Skeletal muscle cell (primary cell): ENCODE data around the gene TTC34.

Experiments used
- DNase-seq: peaks from one replicate; pipeline ENCODE4 v3.0.0-alpha.2; 2010; ENCODE audit warnings: low read depth
- H3K4me3 ChIP-seq: 2 replicates; pipeline ENCODE4 v1.5.1; 2011; ENCODE audit warnings: low read depth, mild to moderate bottlenecking, control low read depth, low read length, moderate library complexity

Gene TTC34

GRCh38 chr1:2801535-2802291 lies at the start of gene TTC34:
TSS of gene TTC34 (minus strand) at chr1:2801693. CDS start at chr1:2800827, 866 bp downstream.
- DNase-seq, result no peak
- H3K4me3 ChIP-seq, result no peak within 1 kb of the TSS

DNA sequence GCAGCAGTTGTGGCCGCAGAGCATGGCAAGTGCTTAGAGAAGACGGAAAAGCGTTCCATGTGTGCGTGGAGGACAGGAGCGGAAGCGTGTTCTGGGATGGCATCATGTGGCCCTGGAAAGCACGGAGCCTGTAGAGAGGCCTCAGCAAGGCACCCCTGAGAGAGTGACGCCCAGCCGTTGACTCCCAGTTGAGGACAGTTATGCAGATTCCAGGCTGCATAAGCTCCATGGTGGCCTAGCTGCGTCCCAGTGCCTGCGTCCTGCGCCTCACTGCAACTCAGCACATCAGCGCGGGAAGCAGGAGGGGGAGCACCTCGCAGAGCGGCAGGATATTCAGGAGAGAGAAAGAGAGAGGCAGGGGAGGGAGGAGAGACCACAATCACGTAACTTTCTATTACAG lies 49.0 kb upstream of the TTC34 start:
- no peak for DNase-seq
- no peak overlapping the region for H3K4me3 ChIP-seq

DNA sequence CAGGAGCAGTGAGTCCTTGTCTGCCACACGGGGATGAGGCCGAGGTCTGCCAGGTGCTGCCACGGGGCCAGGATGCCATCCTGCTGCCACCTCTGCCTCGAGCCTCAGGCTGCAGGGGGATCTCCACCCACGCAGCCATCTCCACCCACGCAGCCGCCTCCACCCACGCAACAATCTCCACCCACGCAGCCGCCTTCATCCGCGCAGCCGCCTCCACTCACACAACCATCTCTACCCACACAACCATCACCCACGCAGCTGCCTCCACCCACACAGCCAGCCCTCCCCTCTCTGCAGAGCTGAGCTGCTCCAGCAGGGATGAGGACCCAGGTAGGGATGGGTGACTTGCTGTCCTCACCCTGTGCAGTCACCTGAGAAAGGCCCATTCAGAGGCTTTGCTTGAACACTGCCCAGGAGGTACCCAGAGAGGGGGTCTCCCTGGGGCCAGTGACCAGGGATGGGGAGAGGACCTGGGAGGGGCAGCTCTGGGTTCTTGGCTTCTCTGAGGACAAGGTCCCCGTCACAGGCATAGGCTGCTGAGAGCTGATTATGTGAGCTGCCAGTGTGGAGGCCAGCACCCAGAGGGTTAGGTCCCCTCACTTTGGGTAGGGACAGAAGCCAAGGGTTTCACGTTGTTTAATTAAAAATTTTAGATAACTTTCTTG lies 46.6 kb upstream of the TTC34 start:
- no peak overlapping the region for H3K4me3 ChIP-seq
- DNase-seq, result no peak

DNA sequence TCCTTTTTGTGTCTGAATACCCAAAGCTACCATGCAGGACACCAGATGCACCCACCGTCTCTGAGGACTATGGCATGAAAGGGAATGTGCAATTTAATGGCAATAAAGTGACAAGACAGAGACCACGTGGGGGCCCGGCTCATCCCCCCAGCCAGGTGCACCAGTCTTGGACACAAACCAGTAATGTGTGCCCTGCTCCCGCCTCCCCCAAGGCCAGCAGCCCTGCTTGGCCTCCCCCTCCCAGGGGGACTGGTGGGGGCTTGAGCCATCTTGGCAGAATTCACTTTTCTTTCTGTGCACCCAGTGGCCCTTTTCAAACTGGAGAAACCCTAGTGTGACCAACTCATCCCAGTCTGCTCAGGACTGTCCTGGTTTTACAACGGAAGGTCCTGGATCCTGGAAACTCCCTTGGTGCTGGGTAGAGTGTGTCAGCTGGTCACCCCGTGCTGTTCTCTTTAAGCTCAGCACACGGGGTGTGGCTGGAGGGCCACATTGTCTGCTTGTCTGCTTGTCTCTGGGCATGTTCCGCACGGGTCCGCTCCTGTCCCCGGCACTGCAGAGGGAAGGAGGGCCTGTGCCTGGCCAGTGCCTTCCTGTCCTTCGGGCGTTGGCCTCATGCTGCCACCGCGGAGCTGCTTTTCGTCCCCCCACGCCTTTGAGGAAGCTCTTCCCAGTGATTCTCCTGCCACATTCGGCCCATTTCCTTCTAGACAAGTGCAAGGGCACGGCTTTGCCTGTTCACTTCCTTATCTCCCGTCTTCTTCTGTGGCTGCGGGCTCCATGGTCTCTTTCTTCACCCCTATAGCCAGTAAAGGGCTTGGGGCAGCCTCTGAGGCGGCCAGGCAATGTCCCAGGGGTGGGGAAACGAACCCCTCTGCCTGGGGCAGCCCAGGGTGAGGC lies 45.8 kb upstream of the TTC34 start:
- H3K4me3 ChIP-seq, result no peak overlapping the region
- DNase-seq, result no peak

DNA sequence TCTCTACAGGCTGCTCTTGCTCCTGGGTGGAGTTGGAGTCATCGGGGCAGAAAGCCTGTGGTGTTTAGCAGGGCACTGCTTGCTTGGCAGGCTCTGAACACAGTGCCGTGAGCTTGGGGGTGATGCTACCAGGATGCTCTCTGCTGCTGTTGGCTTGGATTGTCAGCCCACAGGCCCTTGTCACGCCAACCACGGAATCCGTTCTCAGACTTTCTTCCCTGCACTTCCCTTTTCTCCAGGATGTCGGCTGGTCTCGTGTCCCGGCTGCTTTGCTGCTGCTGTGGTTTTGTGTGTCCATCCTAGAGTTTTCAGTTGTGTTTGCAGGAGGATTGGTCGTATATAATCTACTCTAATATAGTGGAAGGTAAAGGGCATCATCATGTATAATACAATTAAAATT lies 44.4 kb upstream of the TTC34 start:
- DNase-seq, result no peak
- no peak overlapping the region for H3K4me3 ChIP-seq

DNA sequence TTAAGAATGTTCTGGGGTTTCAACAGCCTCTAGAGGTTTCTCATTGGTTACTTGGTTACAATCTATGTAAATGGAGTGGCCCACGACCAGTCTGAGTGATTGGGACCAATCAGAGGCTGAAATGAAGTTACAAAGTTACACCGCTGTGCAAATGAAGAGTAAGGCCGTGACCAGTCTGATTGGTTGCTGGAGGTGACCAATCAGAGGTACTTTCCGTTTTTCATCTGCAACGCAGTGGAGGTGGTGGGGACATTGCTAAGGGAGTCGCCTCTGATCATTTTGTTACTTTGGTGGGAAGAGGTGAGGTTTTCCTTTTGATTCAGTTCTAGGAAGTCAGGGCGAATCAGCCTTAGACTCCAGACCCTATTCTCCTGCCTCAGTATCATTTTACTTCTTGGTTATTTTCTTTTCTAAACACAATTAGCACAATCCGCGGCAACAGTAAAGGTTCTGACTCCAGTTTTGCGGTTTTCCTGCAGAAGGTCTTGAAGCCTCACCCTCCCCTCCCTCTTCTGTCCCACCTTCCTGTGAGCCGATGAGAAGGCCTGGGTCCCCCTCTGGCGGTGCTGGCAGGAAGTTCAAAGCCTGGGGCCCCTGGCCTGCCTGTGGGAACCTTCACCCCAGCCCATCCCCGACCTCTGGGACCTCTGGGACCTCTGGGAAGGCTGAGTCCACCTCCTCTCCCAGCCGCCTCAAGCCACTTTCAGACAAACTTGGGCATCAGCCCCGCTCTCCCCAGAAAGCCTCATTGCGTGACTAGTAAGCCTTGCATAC lies 38.7 kb upstream of the TTC34 start:
- no peak overlapping the region for H3K4me3 ChIP-seq
- no peak for DNase-seq

GRCh38 chr1:2837823-2838222 lies 36.3 kb upstream of the TTC34 start:
- DNase-seq, result no peak
- no peak overlapping the region for H3K4me3 ChIP-seq

- DNase-seq, result no peak
- H3K4me3 ChIP-seq, result no peak overlapping the region
Measured at GRCh38 chr1:2837316-2837715, 35.8 kb upstream of the TTC34 start.

GRCh38 chr1:2836333-2836970 lies 35.0 kb upstream of the TTC34 start:
- DNase-seq, result no peak
- H3K4me3 ChIP-seq, result no peak overlapping the region

DNA sequence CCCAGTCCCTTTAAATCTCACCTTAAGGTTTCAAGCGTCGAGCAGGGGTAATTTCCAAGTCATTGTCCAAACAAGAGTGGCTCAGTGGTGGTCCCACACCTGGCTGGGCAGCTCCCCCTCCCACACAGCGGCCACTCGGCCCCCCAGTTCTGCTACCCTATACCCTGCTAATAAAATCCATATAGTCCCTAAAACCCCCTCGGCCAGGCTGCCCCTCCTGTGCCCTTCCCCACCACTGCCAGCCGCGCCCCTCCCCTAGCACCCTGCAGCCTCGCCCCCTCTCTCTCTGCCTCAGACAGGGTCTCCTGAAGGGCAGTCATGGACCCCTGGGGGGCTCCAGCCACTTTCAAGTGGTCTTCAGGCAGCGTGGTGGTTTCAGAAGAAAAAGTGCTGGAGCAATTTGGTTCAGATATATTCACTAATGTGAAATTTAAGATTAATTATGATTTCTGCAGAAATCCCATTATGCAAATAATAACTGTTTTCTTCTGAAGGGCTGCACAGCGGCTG lies 34.2 kb upstream of the TTC34 start:
- no peak for DNase-seq
- H3K4me3 ChIP-seq, result no peak overlapping the region

GRCh38 chr1:2834741-2835564 lies 33.5 kb upstream of the TTC34 start:
- no peak for DNase-seq
- no peak overlapping the region for H3K4me3 ChIP-seq

- no peak for DNase-seq
- H3K4me3 ChIP-seq, result no peak overlapping the region
Measured at GRCh38 chr1:2834146-2834475, 32.6 kb upstream of the TTC34 start.

GRCh38 chr1:2833454-2834145 lies 32.1 kb upstream of the TTC34 start:
- no peak for DNase-seq
- H3K4me3 ChIP-seq, result no peak overlapping the region

- H3K4me3 ChIP-seq, result no peak overlapping the region
- no peak for DNase-seq
Measured at GRCh38 chr1:2832506-2833453, 31.3 kb upstream of the TTC34 start.

DNA sequence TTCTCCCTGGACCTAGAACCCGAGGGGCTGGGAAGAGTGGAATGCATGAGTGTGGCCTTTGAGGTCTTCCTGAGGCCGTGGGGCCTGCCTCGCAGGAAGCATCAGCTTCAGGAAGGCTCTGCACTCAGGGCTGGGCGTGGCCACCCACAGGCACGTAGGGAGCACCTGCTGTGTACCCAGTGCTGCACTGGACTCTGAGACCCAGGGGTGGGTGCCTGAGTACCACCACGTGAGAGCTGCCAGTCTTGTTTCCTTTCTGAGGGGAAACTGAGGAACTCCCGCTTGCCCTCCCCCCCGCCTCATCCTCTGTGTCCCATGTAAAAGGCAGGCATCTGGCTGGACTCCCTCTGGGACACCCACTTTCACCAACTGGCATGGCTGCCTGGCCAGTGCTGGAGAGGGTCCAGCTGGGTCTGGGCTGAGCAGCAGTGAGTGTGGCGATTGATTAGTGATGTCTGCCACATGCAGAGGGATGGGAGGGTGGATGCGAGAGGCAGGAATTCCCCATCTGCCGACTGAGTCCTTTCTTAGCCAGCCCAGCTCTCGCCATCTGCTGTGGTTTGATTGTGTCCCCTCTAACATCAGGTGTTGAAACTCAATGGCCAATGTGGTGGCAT lies 30.2 kb upstream of the TTC34 start:
- DNase-seq, result no peak
- no peak overlapping the region for H3K4me3 ChIP-seq

GRCh38 chr1:2830761-2831425 lies 29.4 kb upstream of the TTC34 start:
- H3K4me3 ChIP-seq, result no peak overlapping the region
- no peak for DNase-seq
